CD8-positive, alpha-beta memory T cell (primary cell): ENCODE results near the gene PPP1R12C. TPM values are rescaled to one million over a fixed set of nuclear protein-coding genes. Genes with fewer than 3 reads are reported as not detected.

ENCODE experiments used
- CTCF ChIA-PET: fragments of 350-600 bp; sonication (Branson Sonifier 250); formaldehyde crosslinking; loops from one replicate; lab custom pipeline; 2021; ENCODE audit warnings: antibody characterized with exemption; lab: Charles Lee
- POLR2A ChIA-PET: fragments of 350-600 bp; sonication (Branson Sonifier 250); formaldehyde crosslinking; loops from one replicate; lab custom pipeline; 2021; ENCODE audit warnings: antibody characterized with exemption; lab: Charles Lee
- DNase-seq, 5 donors: peaks; one replicate each; pipeline versions ENCODE4 v3.0.0 to v3.0.0-alpha.2; 2020 to 2022; ENCODE audit warnings: mixed read lengths in 1 of 5
- H3K27ac ChIP-seq: one replicate; pipeline ENCODE4 v1.7.0; 2013; ENCODE audit warnings: low read depth, mild to moderate bottlenecking, low read length, moderate library complexity
- H3K27me3 ChIP-seq: 2 replicates; pipeline ENCODE4 v1.7.0; 2013; ENCODE audit warnings: low read length, mild to moderate bottlenecking; ENCODE audit not compliant: insufficient read depth, poor library complexity, severe bottlenecking
- H3K36me3 ChIP-seq: 2 replicates; pipeline ENCODE4 v1.7.0; 2013; ENCODE audit warnings: mild to moderate bottlenecking, low read length, moderate library complexity; ENCODE audit not compliant: insufficient read depth
- H3K4me1 ChIP-seq: 2 replicates; pipeline ENCODE4 v1.7.0; 2013; ENCODE audit warnings: mild to moderate bottlenecking, low read length, moderate library complexity; ENCODE audit not compliant: insufficient read depth
- H3K4me3 ChIP-seq: 2 replicates; pipeline ENCODE4 v1.7.0; 2013; ENCODE audit warnings: mild to moderate bottlenecking, low read length
- H3K9me3 ChIP-seq: 2 replicates; pipeline ENCODE4 v1.7.0; 2013; ENCODE audit warnings: mild to moderate bottlenecking, low read length
- H3K27ac Mint-ChIP-seq, 8 donors: one replicate each; pipeline ENCODE4 v1.8.0; 2020 to 2021; ENCODE audit warnings: mixed read lengths in 8 of 8, mild to moderate bottlenecking in 6 of 8, inconsistent platforms in 3 of 8, moderate library complexity in 3 of 8
- H3K27me3 Mint-ChIP-seq, 2 donors: one replicate each; pipeline ENCODE4 v1.8.0; 2020 to 2021; ENCODE audit warnings: mixed read lengths in 2 of 2, mild to moderate bottlenecking in 1 of 2, moderate library complexity in 1 of 2
- H3K36me3 Mint-ChIP-seq, 3 donors: one replicate each; pipeline ENCODE4 v1.8.0; 2020 to 2021; ENCODE audit warnings: mixed read lengths in 3 of 3, inconsistent platforms in 1 of 3, mild to moderate bottlenecking in 1 of 3
- H3K4me1 Mint-ChIP-seq, 3 donors: one replicate each; pipeline ENCODE4 v1.8.0; 2020 to 2021; ENCODE audit warnings: mixed read lengths in 3 of 3, inconsistent platforms in 1 of 3, mild to moderate bottlenecking in 1 of 3
- H3K4me3 Mint-ChIP-seq, 7 donors: one replicate each; pipeline ENCODE4 v1.8.0; 2020 to 2021; ENCODE audit warnings: mixed read lengths in 7 of 7, mild to moderate bottlenecking in 6 of 7, moderate library complexity in 4 of 7, inconsistent platforms in 2 of 7
- H3K9me3 Mint-ChIP-seq, 5 donors: one replicate each; pipeline ENCODE4 v1.8.0; 2020 to 2022; ENCODE audit warnings: mixed read lengths in 5 of 5, mild to moderate bottlenecking in 3 of 5, moderate library complexity in 2 of 5, inconsistent platforms in 1 of 5
- polyA plus RNA-seq: library from polyadenylated mRNA; unstranded; fragments of 300-500 nt; fragmentation: Illumina TruSeq; gene quantifications from one replicate; pipeline ENCODE4 v1.2.3, GENCODE V29; 2021
- total RNA-seq, 2 experiments: library from RNA; stranded (reverse); gene quantifications; one replicate each; pipeline ENCODE4 v1.2.3, GENCODE V29; 2021

The PPP1R12C gene
- total RNA-seq (10 to 100 TPM; 95.4 to 98.3 TPM), polyA plus RNA-seq (7.7 TPM)

DNA sequence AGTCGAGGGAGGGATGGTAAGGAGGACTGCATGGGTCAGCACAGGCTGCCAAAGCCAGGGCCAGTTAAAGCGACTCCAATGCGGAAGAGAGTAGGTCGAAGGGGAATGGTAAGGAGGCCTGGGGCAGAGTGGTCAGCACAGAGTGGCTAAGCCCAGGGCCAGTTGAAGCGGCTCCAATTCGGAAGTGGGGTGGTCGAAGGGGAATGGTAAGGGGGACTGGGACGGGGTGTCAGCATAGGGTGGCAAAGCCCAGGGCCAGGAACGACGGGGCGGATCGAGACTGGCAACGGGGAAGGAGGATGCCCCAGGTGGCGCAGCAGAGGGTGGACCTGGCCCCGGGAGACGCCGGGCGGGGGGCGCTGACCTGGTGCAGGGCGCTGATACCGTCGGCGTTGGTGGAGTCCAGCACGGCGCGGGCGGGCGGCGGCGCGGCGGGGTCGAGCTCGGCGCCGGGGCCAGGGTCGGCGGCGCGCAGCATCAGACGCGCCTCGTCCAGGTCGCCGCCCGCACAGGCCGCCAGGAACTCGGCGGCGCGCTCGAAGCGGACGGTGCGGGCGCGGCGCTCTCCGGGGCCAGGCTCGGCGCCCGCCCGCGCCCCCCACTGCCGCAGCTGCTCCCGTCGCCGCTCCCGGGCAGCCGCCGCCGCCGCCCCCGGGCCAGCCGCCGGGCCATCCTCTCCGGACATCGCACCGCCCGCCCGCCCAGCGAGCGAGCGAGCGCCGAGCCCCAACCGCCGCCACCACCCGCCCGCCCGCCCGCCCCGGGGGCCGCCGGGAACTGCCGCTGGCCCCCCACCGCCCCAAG is at the start of gene PPP1R12C:
Gene PPP1R12C, minus strand, starts transcription at position 779 of the 804 bp plus-strand sequence. Its CDS starts 94 bp downstream, at position 685.
- Mint-ChIP-seq H3K4me3 (peak within 1 kb of the TSS; percentile 93 to 100 (median 98)), H3K27ac (peak within 1 kb of the TSS; percentile 93 to 100 (median 96)), H3K4me1 (peaks cover 30 to 54% (median 31%) of the 10 kb centered on the region in 3 donors), H3K27me3 (peaks cover 0 to 7% of the 10 kb centered on the region in 2 donors), H3K36me3 (peaks cover 0 to 23% (median 0%) of the 10 kb centered on the region in 3 donors), H3K9me3 (no peaks in the 10 kb centered on the region)
- DNase-seq = peak in 3 of 5 donors; percentile 10 to 16 (median 16)
- Histone ChIP-seq H3K27ac (peak within 1 kb of the TSS; percentile 74), H3K4me3 (peak within 1 kb of the TSS; percentile 87), H3K9me3 (no peaks in the 10 kb centered on the region), H3K36me3 (no peaks in the 10 kb centered on the region), H3K4me1 (peaks cover 25% of the 10 kb centered on the region), H3K27me3 (no peaks in the 10 kb centered on the region)
- POLR2A ChIA-PET = interaction anchor here (0.6 to 2.3 kb wide), 8 partner anchors 35 to 507 kb away, joined by 3 to 8 read pairs (median 4); partner anchors contain the start of genes FIZ1, HSPBP1, RDH13 and ZNF628
- CTCF ChIA-PET = interaction anchor here (1.1 to 1.9 kb wide), 4 partner anchors 24 to 514 kb away, joined by 3 to 8 read pairs (median 8); no protein-coding TSS in a partner anchor

DNA sequence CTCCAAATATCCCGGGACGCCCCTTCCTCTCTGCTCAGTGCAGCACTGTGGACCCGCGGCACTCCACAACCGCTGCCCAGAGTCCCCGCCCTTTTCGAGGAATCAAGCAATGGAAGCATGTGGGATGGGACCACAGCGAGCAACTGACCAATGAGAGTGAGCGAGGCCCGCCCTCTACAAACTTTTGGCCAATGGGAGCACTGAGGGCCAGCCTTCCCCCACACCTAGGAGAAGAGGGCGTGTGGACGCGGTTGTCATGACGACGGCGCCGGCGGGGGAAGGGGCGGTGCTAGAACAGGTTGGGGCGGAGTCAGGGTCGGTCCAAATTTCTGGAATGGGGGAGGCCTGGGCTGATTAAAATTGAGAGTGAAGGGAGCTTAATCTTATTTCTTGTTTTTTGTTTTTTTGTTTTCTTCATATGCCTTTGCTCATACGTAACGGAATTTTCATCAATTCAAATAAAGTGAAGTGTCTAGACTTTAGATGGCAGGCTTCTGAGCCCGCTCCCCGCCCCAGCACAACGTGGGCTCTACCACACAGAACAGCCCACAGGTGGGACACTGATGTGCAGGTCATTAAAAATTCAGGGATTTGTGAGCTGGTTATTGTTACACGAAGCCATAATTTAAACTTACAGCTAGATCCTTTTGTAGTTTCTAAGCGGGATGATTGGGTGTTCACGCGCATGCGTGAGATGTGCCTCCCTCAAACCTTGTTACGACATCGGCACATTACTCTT is 49.3 kb upstream of the PPP1R12C start, which contains the start of gene DNAAF3:
Gene DNAAF3, minus strand, starts transcription at position 84 of the 739 bp plus-strand sequence. CDS start 200 bp downstream, outside the sequence.
- Mint-ChIP-seq H3K4me1 (peaks cover 12 to 17% (median 12%) of the 10 kb centered on the region in 3 donors), H3K9me3 (peaks cover 0 to 6% (median 3%) of the 10 kb centered on the region in 5 donors), H3K36me3 (peaks cover 0 to 5% (median 0%) of the 10 kb centered on the region in 3 donors), H3K27me3 (peaks cover 66 to 71% of the 10 kb centered on the region in 2 donors), H3K4me3 (peak within 1 kb of the TSS; percentile 18 to 75 (median 55)), H3K27ac (peak within 1 kb of the TSS in 6 of 8 donors; percentile 1 to 76 (median 40))
- Histone ChIP-seq H3K36me3 (no peaks in the 10 kb centered on the region), H3K9me3 (no peaks in the 10 kb centered on the region), H3K4me1 (peaks cover 20% of the 10 kb centered on the region), H3K27me3 (peaks cover 40% of the 10 kb centered on the region), H3K4me3 (peak within 1 kb of the TSS; percentile 26), H3K27ac (peak within 1 kb of the TSS; percentile 45)
- CTCF ChIA-PET = no interaction called here
- DNase-seq = peak; percentile 20 to 69 (median 42)
- POLR2A ChIA-PET = interaction anchor here (0.6 kb wide), 1 partner anchor 41 kb away, joined by 3 read pairs; no protein-coding TSS in a partner anchor

DNA sequence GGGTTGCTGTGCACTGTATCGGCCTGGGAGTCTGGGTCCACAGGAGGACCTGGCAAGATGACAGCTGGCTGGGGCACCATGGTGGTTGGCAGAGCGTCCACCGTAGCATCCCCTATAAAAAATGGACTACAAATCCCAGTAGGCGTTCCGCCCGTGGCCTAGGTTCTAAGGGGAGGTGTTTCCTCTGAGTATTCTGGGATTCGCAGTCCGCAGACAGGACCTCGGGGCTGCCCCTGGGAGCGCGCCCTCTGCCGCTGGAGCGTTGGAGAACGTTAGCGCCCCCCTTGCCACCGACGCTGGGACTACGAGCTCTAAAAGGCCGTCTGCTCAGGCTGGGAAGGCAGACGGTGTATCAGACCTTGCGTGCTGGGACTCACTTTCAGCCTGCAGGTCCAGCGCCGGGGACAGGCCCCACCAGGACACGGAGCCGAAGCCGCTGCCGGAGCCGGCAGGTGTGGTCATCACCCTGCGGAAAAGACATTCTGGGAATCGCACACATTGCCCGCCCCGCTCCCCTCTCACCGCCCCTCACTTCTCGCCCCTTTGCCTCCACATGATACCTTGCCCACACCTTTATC is 48.6 kb upstream of the PPP1R12C start:
- H3K4me3 ChIP-seq = peak overlapping the region; percentile 26
- H3K27me3 ChIP-seq = peaks cover 33% of the 10 kb centered on the region
- H3K27ac Mint-ChIP-seq = peak overlapping the region in 3 of 8 donors; percentile 52 to 76 (median 69)
- H3K36me3 Mint-ChIP-seq = peaks cover 0 to 5% (median 0%) of the 10 kb centered on the region in 3 donors
- H3K9me3 Mint-ChIP-seq = peaks cover 0 to 6% (median 3%) of the 10 kb centered on the region in 5 donors
- peaks cover 20% of the 10 kb centered on the region for H3K4me1 ChIP-seq
- peaks cover 62 to 65% of the 10 kb centered on the region in 2 donors for H3K27me3 Mint-ChIP-seq
- peak in 2 of 5 donors; percentile 33 to 66 for DNase-seq
- no peak overlapping the region for H3K27ac ChIP-seq
- no peaks in the 10 kb centered on the region for H3K36me3 ChIP-seq
- peak overlapping the region in 5 of 7 donors; percentile 19 to 75 (median 59) for H3K4me3 Mint-ChIP-seq
- no peaks in the 10 kb centered on the region for H3K9me3 ChIP-seq
- H3K4me1 Mint-ChIP-seq = peaks cover 12 to 17% (median 12%) of the 10 kb centered on the region in 3 donors
- ChIA-PET POLR2A (no interaction called here), CTCF (no interaction called here)

DNA sequence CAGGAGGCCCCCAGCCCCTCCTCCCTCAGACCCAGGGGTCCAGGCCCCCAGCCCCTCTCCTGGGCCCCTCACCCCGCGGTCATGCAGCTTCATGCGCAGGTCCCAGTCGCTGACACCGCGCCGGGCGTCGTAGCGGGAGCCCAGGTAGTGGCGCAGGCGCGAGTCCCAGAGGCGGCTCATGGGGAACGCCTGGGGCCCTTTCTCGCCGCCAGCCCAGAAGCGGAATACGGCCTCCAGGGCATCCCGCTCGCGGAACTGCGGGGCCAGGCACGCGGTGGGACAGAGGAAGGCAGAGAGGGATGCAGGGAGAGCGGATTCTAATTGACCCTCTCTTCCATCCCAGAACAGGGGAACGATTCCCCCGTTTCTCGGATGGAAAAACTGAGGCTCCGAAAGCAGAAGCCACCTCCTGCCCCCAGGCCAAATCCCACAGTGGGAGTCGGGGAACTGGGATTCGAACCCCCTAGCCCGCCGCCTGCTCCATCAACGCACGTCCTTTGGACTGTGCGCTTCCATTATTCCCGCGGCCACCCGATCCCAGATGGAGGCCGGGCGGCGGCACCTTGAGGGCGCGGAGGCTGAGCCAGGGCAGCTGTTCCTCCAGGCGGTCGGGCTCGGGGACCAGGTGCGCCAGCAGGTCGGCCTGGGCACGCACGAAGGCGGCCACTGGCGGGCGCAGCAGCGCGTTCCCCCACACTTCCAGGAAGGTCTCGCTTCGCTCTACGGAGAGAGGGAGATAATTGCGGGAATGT is 44.3 kb upstream of the PPP1R12C start:
- H3K27me3 Mint-ChIP-seq = peaks cover 53 to 66% of the 10 kb centered on the region in 2 donors

DNA sequence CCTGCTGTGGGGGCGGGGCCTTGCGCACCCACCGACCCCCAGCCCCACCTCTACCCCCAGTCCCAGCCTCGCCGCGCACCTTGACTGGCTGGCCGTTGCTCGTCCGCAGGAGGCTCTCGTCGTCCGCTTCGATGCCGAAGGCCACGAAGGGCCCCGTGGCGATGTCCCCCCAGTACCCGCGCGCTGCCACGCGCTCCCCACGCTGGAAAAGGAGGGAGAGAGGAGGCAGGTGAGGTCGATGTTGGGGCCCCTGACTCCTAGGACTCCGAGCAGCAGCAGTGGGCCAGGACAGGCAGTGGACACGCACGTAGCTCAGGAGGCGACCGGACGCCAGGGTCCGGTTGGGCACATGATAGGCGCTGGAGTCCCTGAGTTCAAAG is 43.5 kb upstream of the PPP1R12C start:
- DNase-seq = no peak
- Mint-ChIP-seq H3K4me3 (peak overlapping the region in 1 of 7 donors; percentile 3), H3K9me3 (peaks cover 0 to 4% (median 0%) of the 10 kb centered on the region in 5 donors), H3K4me1 (peaks cover 6 to 9% (median 7%) of the 10 kb centered on the region in 3 donors), H3K27ac (no peak overlapping the region), H3K36me3 (no peaks in the 10 kb centered on the region), H3K27me3 (peaks cover 50 to 63% of the 10 kb centered on the region in 2 donors)
- ChIA-PET CTCF (interaction anchor here (1.0 to 2.1 kb wide), 4 partner anchors 13 to 343 kb away, joined by 3 to 11 read pairs (median 4); no protein-coding TSS in a partner anchor), POLR2A (no interaction called here)
- no peak overlapping the region for H3K4me3 ChIP-seq
- H3K36me3 ChIP-seq = no peaks in the 10 kb centered on the region
- H3K9me3 ChIP-seq = no peaks in the 10 kb centered on the region
- H3K27me3 ChIP-seq = peaks cover 11% of the 10 kb centered on the region
- H3K4me1 ChIP-seq = peaks cover 7% of the 10 kb centered on the region
- H3K27ac ChIP-seq = no peak overlapping the region

More for the DNA sequence above, 44.3 kb upstream of the PPP1R12C start:
- Histone ChIP-seq H3K27me3 (peaks cover 15% of the 10 kb centered on the region), H3K36me3 (no peaks in the 10 kb centered on the region), H3K27ac (no peak overlapping the region), H3K9me3 (no peaks in the 10 kb centered on the region), H3K4me3 (no peak overlapping the region), H3K4me1 (peaks cover 9% of the 10 kb centered on the region)
- DNase-seq = no peak
- peaks cover 7 to 12% (median 11%) of the 10 kb centered on the region in 3 donors for H3K4me1 Mint-ChIP-seq
- no peak overlapping the region for H3K4me3 Mint-ChIP-seq
- CTCF ChIA-PET = interaction anchor here (1.6 to 2.1 kb wide), 2 partner anchors 21 to 342 kb away, joined by 3 to 11 read pairs; no protein-coding TSS in a partner anchor
- POLR2A ChIA-PET = no interaction called here
- peaks cover 0 to under 1% (median 0%) of the 10 kb centered on the region in 3 donors for H3K36me3 Mint-ChIP-seq
- H3K27ac Mint-ChIP-seq = no peak overlapping the region
- peaks cover 0 to 4% (median 2%) of the 10 kb centered on the region in 5 donors for H3K9me3 Mint-ChIP-seq

DNA sequence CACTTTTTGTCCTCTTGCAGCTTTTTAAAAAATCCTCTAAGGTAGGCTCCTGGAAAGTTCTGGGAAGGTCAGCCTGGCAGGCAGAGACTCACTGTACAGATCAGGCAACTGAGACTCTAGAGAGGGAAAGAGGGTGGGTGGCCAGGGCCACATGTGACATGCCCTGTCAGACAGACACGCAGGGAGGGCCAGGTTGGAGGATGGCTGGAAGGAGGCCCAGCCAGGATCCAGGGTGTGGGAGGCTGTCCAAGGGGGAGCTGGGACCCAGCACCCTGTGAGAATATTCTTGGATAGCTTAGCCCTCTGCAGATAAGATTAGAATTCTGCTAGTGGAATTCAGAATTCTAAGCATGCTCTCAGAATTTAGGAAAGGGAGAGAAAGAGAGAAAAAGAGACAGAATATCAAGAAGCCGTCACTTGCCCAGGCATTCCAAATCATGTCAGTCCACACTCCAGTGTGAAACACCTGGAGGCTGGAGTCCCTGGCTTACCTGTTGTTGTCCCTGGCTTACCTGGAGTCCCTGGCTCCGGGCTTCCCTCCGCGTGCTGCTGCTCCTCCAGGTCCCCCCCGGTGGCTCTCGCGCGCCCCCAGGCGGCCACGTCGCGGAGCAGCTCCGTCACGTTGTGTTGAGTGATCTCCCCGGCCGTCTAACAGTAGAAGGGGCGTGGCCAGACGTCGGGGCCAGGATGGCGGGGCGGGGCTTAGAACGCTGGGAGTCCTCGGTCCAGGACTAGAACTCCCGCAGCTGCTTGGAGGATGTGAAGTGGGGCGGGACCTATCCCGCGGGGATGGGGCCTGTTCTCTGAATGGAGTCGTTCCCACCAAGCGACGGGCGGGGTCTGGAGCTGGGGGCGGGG is 42.9 kb upstream of the PPP1R12C start:
- H3K4me1 ChIP-seq = peaks cover 5% of the 10 kb centered on the region
- Mint-ChIP-seq H3K36me3 (no peaks in the 10 kb centered on the region), H3K9me3 (peaks cover 0 to 4% (median 0%) of the 10 kb centered on the region in 5 donors), H3K27me3 (peaks cover 47 to 57% of the 10 kb centered on the region in 2 donors), H3K27ac (peak overlapping the region in 2 of 8 donors; percentile 29 to 43), H3K4me3 (peak overlapping the region in 2 of 7 donors; percentile 15 to 70), H3K4me1 (peaks cover 5 to 6% (median 5%) of the 10 kb centered on the region in 3 donors)
- ChIA-PET CTCF (interaction anchor here (1.0 to 2.1 kb wide), 4 partner anchors 13 to 344 kb away, joined by 3 to 11 read pairs (median 4); no protein-coding TSS in a partner anchor), POLR2A (no interaction called here)
- no peaks in the 10 kb centered on the region for H3K9me3 ChIP-seq
- peak overlapping the region; percentile 1 for H3K27ac ChIP-seq
- no peaks in the 10 kb centered on the region for H3K36me3 ChIP-seq
- DNase-seq = peak; percentile 79 to 87 (median 80)
- peaks cover 6% of the 10 kb centered on the region for H3K27me3 ChIP-seq
- no peak overlapping the region for H3K4me3 ChIP-seq
